Measurements from ENCODE around the gene ANKRD33B. TPM values are rescaled to one million over a fixed set of nuclear protein-coding genes. Genes with fewer than 3 reads are reported as not detected.
"Not testable (repeated sequence)": the region's sequence is repeated elsewhere in the genome, so short reads cannot be mapped to it uniquely, and the experiment has no call there.

Gene ANKRD33B
- total RNA-seq, 1 experiment from 2014 or later, result 4.0 TPM

DNA sequence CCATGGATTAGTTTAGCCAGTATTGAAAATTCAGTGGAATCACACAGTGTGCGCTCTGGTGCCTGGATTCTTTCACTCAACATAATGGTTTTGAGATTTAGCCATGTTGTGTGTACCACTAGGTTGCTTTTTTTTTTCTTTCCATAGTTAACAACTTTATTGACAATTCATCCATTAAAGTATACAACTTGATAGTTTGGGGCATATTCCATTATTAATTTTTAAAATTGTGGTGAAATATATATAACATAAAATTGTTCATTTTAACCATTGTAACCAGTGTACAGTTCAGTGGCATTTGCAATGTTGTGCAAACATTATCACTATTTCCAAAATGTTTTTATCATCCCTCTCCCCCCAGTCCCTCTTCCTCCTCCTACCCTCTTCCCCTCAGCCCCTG, 35.2 kb downstream of the ANKRD33B start:
- H3K36me3 ChIP-seq, result no peaks in the 10 kb centered on the region
- no peak for DNase-seq
- H3K27ac ChIP-seq, result no peak overlapping the region
- no peaks in the 10 kb centered on the region for H3K27me3 ChIP-seq
- H3K4me3 ChIP-seq, result no peak overlapping the region
- no peaks in the 10 kb centered on the region for H3K9me3 ChIP-seq (replicated peaks)
- peaks cover 18% of the 10 kb centered on the region for H3K4me1 ChIP-seq

- no peak for DNase-seq
- H3K4me1 ChIP-seq, result peaks cover 13% of the 10 kb centered on the region
- no peaks in the 10 kb centered on the region for H3K36me3 ChIP-seq
- no peak overlapping the region for H3K27ac ChIP-seq
- no peaks in the 10 kb centered on the region for H3K27me3 ChIP-seq
- no peaks in the 10 kb centered on the region for H3K9me3 ChIP-seq (replicated peaks)
- no peak overlapping the region for H3K4me3 ChIP-seq
Observed at GRCh38 chr5:10599862-10600284, 36.0 kb downstream of the ANKRD33B start.

DNA sequence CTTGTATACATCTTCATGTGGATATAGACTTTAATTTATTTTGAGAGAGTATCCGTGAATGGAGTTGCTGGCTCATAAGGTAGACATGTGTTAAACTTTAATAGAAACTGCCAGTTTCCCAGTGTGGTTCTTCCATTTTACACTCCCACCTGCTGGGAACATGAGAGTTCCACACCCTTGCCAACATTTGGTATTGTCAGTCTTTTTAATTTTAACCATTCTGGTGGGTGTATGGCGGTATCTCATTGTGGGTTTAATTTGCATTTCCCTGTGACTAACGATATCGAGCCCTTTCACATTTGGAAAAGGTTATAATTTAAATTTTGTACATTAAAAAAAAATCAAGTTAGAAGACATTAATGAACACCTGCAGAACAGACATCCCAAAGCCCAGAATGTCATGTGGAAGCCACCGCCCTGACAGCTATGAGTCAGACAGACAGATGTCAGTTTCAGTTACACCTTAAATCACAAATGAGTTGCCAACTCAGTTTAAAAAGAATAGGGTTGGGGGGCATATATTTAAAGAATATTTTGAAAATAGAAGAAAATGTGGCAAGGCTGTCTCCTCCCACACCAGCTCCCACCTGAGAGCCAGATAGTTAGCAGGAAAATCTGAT, 36.9 kb downstream of the ANKRD33B start:
- H3K36me3 ChIP-seq, result no peaks in the 10 kb centered on the region
- peak overlapping the region; percentile 70 for H3K27ac ChIP-seq
- DNase-seq, result peak in 1 of 2 experiments; percentile 24
- H3K4me1 ChIP-seq, result peaks cover 8% of the 10 kb centered on the region
- no peaks in the 10 kb centered on the region for H3K27me3 ChIP-seq
- H3K4me3 ChIP-seq, result peak overlapping the region; percentile 29; the same call in 1 of the 2 replicates
- H3K9me3 ChIP-seq (replicated peaks), result no peaks in the 10 kb centered on the region

GRCh38 chr5:10601246-10602030, 37.6 kb downstream of the ANKRD33B start:
- H3K4me3 ChIP-seq, result peak overlapping the region; percentile 29

DNA sequence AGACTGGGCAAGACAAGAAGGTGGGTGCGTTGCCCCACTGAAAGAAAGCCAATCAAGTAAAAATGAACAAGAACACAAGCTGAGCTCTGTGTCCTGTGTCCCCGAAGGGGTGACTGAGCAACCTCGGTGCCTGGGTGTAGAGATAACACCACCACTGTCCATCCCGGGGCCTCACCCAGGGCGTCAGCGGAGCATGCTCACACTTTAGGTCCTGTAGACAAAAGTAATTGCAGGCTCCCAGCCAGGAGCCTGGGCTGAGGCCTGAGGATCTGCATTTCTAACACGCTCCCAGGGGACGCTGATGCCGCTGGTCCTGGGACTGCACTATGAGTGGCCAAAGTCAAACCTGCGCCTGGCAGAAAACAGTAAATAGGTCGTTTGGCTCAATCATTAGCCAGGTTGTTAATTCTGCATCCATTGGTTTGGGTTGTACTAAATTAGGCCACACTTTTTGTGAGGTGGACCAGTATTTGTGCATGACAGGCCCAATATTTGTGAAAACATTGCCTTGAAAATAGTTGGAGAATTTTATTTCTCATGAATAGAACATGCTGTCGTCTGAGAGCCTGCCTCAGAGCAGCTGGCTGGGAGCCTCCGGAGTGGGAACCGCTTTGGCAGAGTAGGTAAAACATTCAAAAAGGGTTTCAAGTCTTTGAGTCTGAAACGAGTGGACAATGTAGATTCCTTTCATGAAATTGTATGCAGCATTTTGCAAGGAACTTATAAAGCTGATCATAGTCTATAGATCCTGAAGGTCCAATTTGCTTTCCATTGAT, 38.3 kb downstream of the ANKRD33B start:
- Histone ChIP-seq H3K27ac (peak overlapping the region; percentile 70), H3K36me3 (no peaks in the 10 kb centered on the region), H3K4me1 (peaks cover 8% of the 10 kb centered on the region), H3K9me3 (replicated peaks) (no peaks in the 10 kb centered on the region), H3K27me3 (no peaks in the 10 kb centered on the region), H3K4me3 (peak overlapping the region; percentile 29)
- DNase-seq, result peak; percentile 26 to 47

More at GRCh38 chr5:10601246-10602030, 37.6 kb downstream of the ANKRD33B start:
- H3K36me3 ChIP-seq, result no peaks in the 10 kb centered on the region
- peak; percentile 88 to 95 for DNase-seq
- H3K9me3 ChIP-seq (replicated peaks), result no peaks in the 10 kb centered on the region
- peak overlapping the region; percentile 70 for H3K27ac ChIP-seq
- no peaks in the 10 kb centered on the region for H3K27me3 ChIP-seq
- H3K4me1 ChIP-seq, result peaks cover 8% of the 10 kb centered on the region

- H3K4me3 ChIP-seq, result no peak overlapping the region
- peaks cover 8% of the 10 kb centered on the region for H3K4me1 ChIP-seq
- no peaks in the 10 kb centered on the region for H3K27me3 ChIP-seq
Observed at GRCh38 chr5:10604975-10605374, 41.1 kb downstream of the ANKRD33B start.

GRCh38 chr5:10606632-10607022, 42.8 kb downstream of the ANKRD33B start:
- H3K36me3 ChIP-seq; DNase-seq; H3K4me1 ChIP-seq; H3K27me3 ChIP-seq; H3K4me3 ChIP-seq; H3K27ac ChIP-seq; H3K9me3 ChIP-seq (replicated peaks): not testable (repeated sequence)

More at GRCh38 chr5:10604975-10605374, 41.1 kb downstream of the ANKRD33B start:
- Histone ChIP-seq H3K27ac (no peak overlapping the region), H3K36me3 (no peaks in the 10 kb centered on the region), H3K9me3 (replicated peaks) (no peaks in the 10 kb centered on the region)
- no peak for DNase-seq

GRCh38 chr5:10607023-10607665, 43.3 kb downstream of the ANKRD33B start:
- no peaks in the 10 kb centered on the region for H3K36me3 ChIP-seq
- H3K4me1 ChIP-seq, result no peaks in the 10 kb centered on the region
- H3K4me3 ChIP-seq, result no peak overlapping the region
- H3K27ac ChIP-seq, result no peak overlapping the region
- DNase-seq, result no peak
- no peaks in the 10 kb centered on the region for H3K9me3 ChIP-seq (replicated peaks)
- H3K27me3 ChIP-seq, result no peaks in the 10 kb centered on the region

DNA sequence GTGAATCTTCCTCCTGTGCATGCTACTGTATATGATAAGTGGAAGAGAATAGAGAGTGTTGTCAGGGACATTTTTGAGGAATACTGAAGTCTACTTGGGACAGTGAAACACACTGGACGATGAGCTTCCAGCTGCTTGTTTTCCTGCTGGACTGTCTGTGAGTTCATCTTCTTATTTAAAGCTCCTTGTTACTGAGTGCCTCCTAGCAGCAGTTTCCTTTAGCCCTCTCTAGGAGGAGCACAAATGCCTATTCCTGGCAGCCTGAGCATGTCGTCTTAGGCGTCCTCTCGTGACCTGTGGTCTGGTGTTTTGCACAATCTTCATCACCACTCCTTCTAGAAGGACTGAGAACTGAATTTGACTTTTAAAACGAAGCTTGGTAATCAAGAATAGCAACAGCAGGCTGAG, 43.8 kb downstream of the ANKRD33B start:
- H3K4me1 ChIP-seq, result no peaks in the 10 kb centered on the region
- DNase-seq, result no peak
- H3K9me3 ChIP-seq (replicated peaks), result no peaks in the 10 kb centered on the region
- no peaks in the 10 kb centered on the region for H3K27me3 ChIP-seq
- H3K4me3 ChIP-seq, result no peak overlapping the region
- no peaks in the 10 kb centered on the region for H3K36me3 ChIP-seq
- no peak overlapping the region for H3K27ac ChIP-seq

GRCh38 chr5:10608081-10608480, 44.2 kb downstream of the ANKRD33B start:
- not testable (repeated sequence) for H3K27me3 ChIP-seq; H3K4me3 ChIP-seq; H3K36me3 ChIP-seq; H3K9me3 ChIP-seq (replicated peaks); H3K27ac ChIP-seq; DNase-seq; H3K4me1 ChIP-seq

GRCh38 chr5:10610058-10610457, 46.2 kb downstream of the ANKRD33B start:
- Histone ChIP-seq H3K9me3 (replicated peaks) (no peaks in the 10 kb centered on the region), H3K27me3 (no peaks in the 10 kb centered on the region), H3K36me3 (no peaks in the 10 kb centered on the region), H3K4me3 (no peak overlapping the region), H3K27ac (no peak overlapping the region), H3K4me1 (no peaks in the 10 kb centered on the region)
- no peak for DNase-seq

GRCh38 chr5:10611290-10611689, 47.4 kb downstream of the ANKRD33B start:
- no peak for DNase-seq
- Histone ChIP-seq H3K27ac (no peak overlapping the region), H3K4me3 (no peak overlapping the region), H3K4me1 (no peaks in the 10 kb centered on the region), H3K27me3 (no peaks in the 10 kb centered on the region), H3K36me3 (no peaks in the 10 kb centered on the region), H3K9me3 (replicated peaks) (no peaks in the 10 kb centered on the region)

GRCh38 chr5:10612251-10612650, 48.4 kb downstream of the ANKRD33B start:
- no peak for DNase-seq
- Histone ChIP-seq H3K4me3 (no peak overlapping the region), H3K4me1 (no peaks in the 10 kb centered on the region), H3K27ac (no peak overlapping the region), H3K9me3 (replicated peaks) (no peaks in the 10 kb centered on the region), H3K36me3 (no peaks in the 10 kb centered on the region), H3K27me3 (no peaks in the 10 kb centered on the region)

DNA sequence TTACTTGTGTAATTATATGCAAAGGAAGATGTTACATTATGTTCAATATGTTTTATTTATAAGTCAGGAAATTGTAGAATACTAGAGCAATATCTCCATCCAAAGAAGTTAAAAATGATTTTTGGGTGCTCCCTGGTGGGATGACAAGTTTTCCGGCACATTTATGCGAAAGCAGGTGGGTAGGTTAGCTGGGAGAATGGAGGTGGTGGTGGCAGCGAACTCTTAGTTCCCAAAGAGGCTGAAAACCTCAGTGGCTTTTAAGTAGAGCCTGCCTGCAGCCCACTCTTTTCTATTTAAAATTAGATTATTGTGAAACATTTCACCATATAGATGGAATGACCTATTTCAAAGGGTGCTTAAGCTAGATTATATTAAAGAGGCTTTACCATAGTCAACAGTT, 51.8 kb downstream of the ANKRD33B start:
- H3K4me3 ChIP-seq, result no peak overlapping the region
- no peaks in the 10 kb centered on the region for H3K36me3 ChIP-seq
- no peak overlapping the region for H3K27ac ChIP-seq
- no peak for DNase-seq
- H3K27me3 ChIP-seq, result no peaks in the 10 kb centered on the region
- H3K4me1 ChIP-seq, result no peaks in the 10 kb centered on the region
- H3K9me3 ChIP-seq (replicated peaks), result no peaks in the 10 kb centered on the region

GRCh38 chr5:10617103-10617502, 53.2 kb downstream of the ANKRD33B start:
- DNase-seq, result no peak
- Histone ChIP-seq H3K36me3 (no peaks in the 10 kb centered on the region), H3K4me1 (no peaks in the 10 kb centered on the region)

More at GRCh38 chr5:10617103-10617502, 53.2 kb downstream of the ANKRD33B start:
- Histone ChIP-seq H3K9me3 (replicated peaks) (no peaks in the 10 kb centered on the region), H3K27ac (no peak overlapping the region), H3K27me3 (no peaks in the 10 kb centered on the region), H3K4me3 (no peak overlapping the region)
